ENCODE results near the gene SERPINI2.

SERPINI2 gene

GRCh38 chr3:167501941-167502340 is 28.1 kb upstream of the SERPINI2 start:
- intact Hi-C loops (cut with DNase I; ENCODE audit: low total_unique reads), result no loop called here
- DNase-seq, result no peak
- no peak for TF ChIP-seq CTCF (IDR thresholded peaks at IDR 0.05)
- no peaks in the 10 kb centered on the region for H3K27me3 ChIP-seq
- H3K27ac ChIP-seq, result no peak overlapping the region
- no peaks in the 10 kb centered on the region for H3K36me3 ChIP-seq
- no peaks in the 10 kb centered on the region for H3K9me3 ChIP-seq
- H3K4me3 ChIP-seq, result no peak overlapping the region
- no peaks in the 10 kb centered on the region for H3K4me1 ChIP-seq

- Histone ChIP-seq H3K4me3 (no peak overlapping the region), H3K36me3 (no peaks in the 10 kb centered on the region), H3K4me1 (no peaks in the 10 kb centered on the region), H3K9me3 (no peaks in the 10 kb centered on the region), H3K27ac (no peak overlapping the region), H3K27me3 (no peaks in the 10 kb centered on the region)
- DNase-seq, result no peak
- intact Hi-C loops (cut with DNase I; ENCODE audit: low total_unique reads), result no loop called here
- TF ChIP-seq CTCF (IDR thresholded peaks at IDR 0.05), result no peak
These were observed 24.1 kb upstream of the SERPINI2 start for GRCh38 chr3:167497903-167498302.

- Histone ChIP-seq H3K4me1 (no peaks in the 10 kb centered on the region), H3K36me3 (no peaks in the 10 kb centered on the region), H3K27me3 (no peaks in the 10 kb centered on the region), H3K27ac (no peak overlapping the region), H3K4me3 (no peak overlapping the region), H3K9me3 (no peaks in the 10 kb centered on the region)
- no peak for DNase-seq
- no peak for TF ChIP-seq CTCF (IDR thresholded peaks at IDR 0.05)
- intact Hi-C loops (cut with DNase I; ENCODE audit: low total_unique reads), result no loop called here
These were observed 19.4 kb upstream of the SERPINI2 start for GRCh38 chr3:167493244-167493643.

GRCh38 chr3:167491621-167492020 is 17.8 kb upstream of the SERPINI2 start:
- Histone ChIP-seq H3K4me1 (no peaks in the 10 kb centered on the region), H3K27ac (no peak overlapping the region), H3K9me3 (no peaks in the 10 kb centered on the region), H3K27me3 (no peaks in the 10 kb centered on the region), H3K36me3 (no peaks in the 10 kb centered on the region), H3K4me3 (no peak overlapping the region)
- no peak for DNase-seq
- intact Hi-C loops (cut with DNase I; ENCODE audit: low total_unique reads), result no loop called here
- TF ChIP-seq CTCF (IDR thresholded peaks at IDR 0.05), result no peak

GRCh38 chr3:167489571-167489970 is 15.7 kb upstream of the SERPINI2 start:
- intact Hi-C loops (cut with DNase I; ENCODE audit: low total_unique reads), result no loop called here
- H3K4me3 ChIP-seq, result no peak overlapping the region
- TF ChIP-seq CTCF (IDR thresholded peaks at IDR 0.05), result no peak
- H3K9me3 ChIP-seq, result no peaks in the 10 kb centered on the region
- H3K27me3 ChIP-seq, result no peaks in the 10 kb centered on the region
- H3K36me3 ChIP-seq, result no peaks in the 10 kb centered on the region
- no peaks in the 10 kb centered on the region for H3K4me1 ChIP-seq
- no peak for DNase-seq
- no peak overlapping the region for H3K27ac ChIP-seq

- DNase-seq, result no peak
- Histone ChIP-seq H3K27ac (no peak overlapping the region), H3K4me1 (no peaks in the 10 kb centered on the region), H3K27me3 (no peaks in the 10 kb centered on the region), H3K36me3 (no peaks in the 10 kb centered on the region), H3K9me3 (no peaks in the 10 kb centered on the region), H3K4me3 (no peak overlapping the region)
- intact Hi-C loops (cut with DNase I; ENCODE audit: low total_unique reads), result no loop called here
- TF ChIP-seq CTCF (IDR thresholded peaks at IDR 0.05), result no peak
These were observed 13.7 kb upstream of the SERPINI2 start for GRCh38 chr3:167487556-167487955.
